Activated CD4-positive, alpha-beta T cell treated with anti-CD3 and anti-CD28 coated beads, Interleukin-2, amount 50 U/mL, for 1 hour (primary cell): ENCODE measurements around the gene SPACA9.

Experiments used
- DNase-seq: peaks from one replicate; pipeline ENCODE4 v3.0.0-alpha.2; 2020

The SPACA9 gene

GRCh38 chr9:132894862-132895835 is 16.5 kb downstream of the SPACA9 start:
- no peak for DNase-seq

- no peak for DNase-seq
These were observed 17.6 kb downstream of the SPACA9 start for GRCh38 chr9:132896264-132896663.

- no peak for DNase-seq
These were observed 18.2 kb downstream of the SPACA9 start for GRCh38 chr9:132896906-132897305.

GRCh38 chr9:132898051-132898450 is 19.4 kb downstream of the SPACA9 start:
- DNase-seq, result no peak

GRCh38 chr9:132901858-132902831 is 23.4 kb downstream of the SPACA9 start:
- DNase-seq, result peak; percentile 77

- DNase-seq, result no peak
These were observed 25.1 kb downstream of the SPACA9 start for GRCh38 chr9:132903574-132904492.

- no peak for DNase-seq
These were observed 27.0 kb downstream of the SPACA9 start for GRCh38 chr9:132905726-132906125.

GRCh38 chr9:132908635-132909034 is 29.9 kb downstream of the SPACA9 start:
- DNase-seq, result peak; percentile 16

- DNase-seq, result no peak
These were observed 30.6 kb downstream of the SPACA9 start for GRCh38 chr9:132909311-132909710.

GRCh38 chr9:132910376-132910775 is 31.7 kb downstream of the SPACA9 start:
- DNase-seq, result no peak

- no peak for DNase-seq
These were observed 33.4 kb downstream of the SPACA9 start for GRCh38 chr9:132912131-132912530.

- DNase-seq, result no peak
These were observed 36.2 kb downstream of the SPACA9 start for GRCh38 chr9:132914924-132915323.

GRCh38 chr9:132919614-132920268 is 41.0 kb downstream of the SPACA9 start:
- DNase-seq, result no peak

GRCh38 chr9:132923346-132923902 is 44.7 kb downstream of the SPACA9 start:
- DNase-seq, result no peak

- no peak for DNase-seq
These were observed 49.0 kb downstream of the SPACA9 start for GRCh38 chr9:132927704-132928103.

- no peak for DNase-seq
These were observed 52.6 kb downstream of the SPACA9 start for GRCh38 chr9:132931178-132931735.

- no peak for DNase-seq
These were observed 56.3 kb downstream of the SPACA9 start for GRCh38 chr9:132935026-132935425.

GRCh38 chr9:132937463-132937901 is 58.8 kb downstream of the SPACA9 start:
- no peak for DNase-seq

- DNase-seq, result no peak
These were observed 60.5 kb downstream of the SPACA9 start for GRCh38 chr9:132939169-132939568.
